Esophagus squamous epithelium (tissue), 4 donors: ENCODE data around the gene PLEKHB2.
"Not testable (repeated sequence)": the region's sequence is repeated elsewhere in the genome, so short reads cannot be mapped to it uniquely, and the experiment has no call there.

ENCODE experiments used
- CTCF ChIP-seq, 6 experiments: fragments of 450-650 bp in 4 of 6; fragments of 200-600 bp in 2 of 6; sonication (generic) in 2 of 6; IDR thresholded peaks; one replicate each; pipeline ENCODE4 v1.5.1; 2016 to 2019; ENCODE audit warnings: antibody characterized with exemption in 6 of 6, mild to moderate bottlenecking in 4 of 6, moderate library complexity in 4 of 6
- POLR2A ChIP-seq, 4 donors: fragments of 450-650 bp; IDR thresholded peaks; one replicate each; pipeline ENCODE4 v1.6.1; 2017; ENCODE audit warnings: antibody characterized with exemption in 4 of 4, mild to moderate bottlenecking in 4 of 4, moderate library complexity in 3 of 4

GRCh38 chr2:131165562-131165961 lies 60.4 kb downstream of the PLEKHB2 start:
- not testable (repeated sequence) for TF ChIP-seq POLR2A, CTCF (IDR thresholded peaks at IDR 0.05)
